Measurements from ENCODE around the gene HSPG2.

HSPG2 gene

DNA sequence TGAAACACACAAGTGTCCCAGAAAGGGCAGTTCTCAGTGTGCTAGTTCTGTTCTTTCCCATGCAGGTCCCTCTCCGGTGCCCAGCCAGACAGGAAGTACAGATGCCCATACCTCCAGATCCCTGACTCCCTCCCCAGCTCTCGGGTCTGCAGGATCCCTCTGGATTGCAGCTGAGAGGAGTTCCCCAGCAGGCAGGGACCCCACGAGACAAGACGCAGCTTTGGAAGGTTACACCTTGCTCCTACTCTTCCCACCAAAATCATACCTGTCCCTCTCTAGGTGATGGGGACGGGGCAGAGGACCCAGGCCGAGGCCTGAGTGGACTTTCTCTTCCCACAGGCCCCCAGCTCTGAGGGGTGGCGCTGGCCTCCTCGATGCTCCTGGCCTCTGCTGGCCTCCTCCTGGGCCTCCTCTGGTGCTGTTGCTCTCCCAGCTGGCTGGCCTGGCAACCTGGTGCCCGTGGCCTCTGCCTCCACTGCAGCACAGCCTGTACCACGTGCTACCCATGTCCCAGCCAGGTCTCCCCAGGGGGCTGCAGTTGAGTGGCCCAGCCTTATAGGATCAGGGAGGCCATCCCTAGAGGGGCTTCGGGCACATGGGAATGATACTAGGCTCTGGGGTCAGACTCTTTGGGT, 115.6 kb downstream of the HSPG2 start:
- Histone ChIP-seq H4K20me1 (ENCODE audit: low read depth, low read length) (no peaks in the 10 kb centered on the region), H3K27ac (ENCODE audit: low read depth, low read length) (no peak overlapping the region), H3K9ac (ENCODE audit: low read length) (no peak overlapping the region), H3F3A (ENCODE audit: insufficient read depth) (no peaks in the 10 kb centered on the region), H3K27me3 (ENCODE audit: low read length) (no peaks in the 10 kb centered on the region), H2AFZ (ENCODE audit: low read depth, low read length, severe bottlenecking) (no peak overlapping the region), H3K4me2 (ENCODE audit: low read depth, low read length, poor library complexity, severe bottlenecking) (no peak overlapping the region), H3K9me2 (replicated peaks; ENCODE audit: insufficient read depth, low read length) (no peaks in the 10 kb centered on the region), H3K36me3 (ENCODE audit: low read length) (no peaks in the 10 kb centered on the region), H3K4me3 (ENCODE audit: insufficient read depth, low read length, poor library complexity, severe bottlenecking) (no peak overlapping the region), H3K9me3 (ENCODE audit: insufficient read depth, low read length) (no peaks in the 10 kb centered on the region), H3K79me2 (ENCODE audit: insufficient read depth, low read length) (no peaks in the 10 kb centered on the region)
- TF ChIP-seq EZH2phosphoT487 (conservative IDR thresholded peaks at IDR 0.05; ENCODE audit: low read length) (no peak), CTCF (IDR thresholded peaks at IDR 0.05; ENCODE audit: insufficient read depth, low read length, poor library complexity, severe bottlenecking) (no peak)

DNA sequence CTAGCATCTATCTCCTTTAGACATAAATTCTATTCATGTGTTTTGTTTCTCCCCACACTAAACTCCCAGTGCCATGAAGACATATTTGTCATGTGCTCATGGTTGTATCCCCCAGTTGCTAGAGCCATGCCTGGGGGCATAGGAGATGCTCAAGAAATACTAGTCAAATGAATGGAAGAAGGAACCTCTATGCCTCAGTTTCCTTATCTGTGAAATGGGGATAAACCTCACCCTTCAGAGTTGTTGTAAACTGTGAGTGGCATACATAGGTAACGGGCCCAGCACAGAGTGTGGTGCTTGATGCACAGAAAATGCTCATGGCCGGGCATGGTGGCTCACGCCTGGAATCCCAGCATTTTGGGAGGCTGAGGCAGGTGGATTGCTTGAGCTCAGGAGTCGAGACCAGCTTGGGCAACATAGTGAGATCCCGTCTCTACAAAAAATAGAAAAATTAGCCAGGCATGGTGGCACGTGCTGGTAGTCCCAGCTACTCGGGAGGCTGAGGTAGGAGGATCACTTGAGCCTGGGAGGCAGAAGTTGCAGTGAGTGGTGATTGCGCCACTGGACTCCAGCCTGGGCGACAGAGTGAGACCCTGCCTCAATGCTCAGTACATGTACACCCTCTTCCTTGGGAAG, 116.4 kb downstream of the HSPG2 start:
- TF ChIP-seq CTCF (IDR thresholded peaks at IDR 0.05; ENCODE audit: insufficient read depth, low read length, poor library complexity, severe bottlenecking) (no peak), EZH2phosphoT487 (conservative IDR thresholded peaks at IDR 0.05; ENCODE audit: low read length) (no peak)
- no peaks in the 10 kb centered on the region for H3K36me3 ChIP-seq (ENCODE audit: low read length)
- H2AFZ ChIP-seq (ENCODE audit: low read depth, low read length, severe bottlenecking): no peak overlapping the region
- H3K79me2 ChIP-seq (ENCODE audit: insufficient read depth, low read length): no peaks in the 10 kb centered on the region
- no peaks in the 10 kb centered on the region for H3K9me3 ChIP-seq (ENCODE audit: insufficient read depth, low read length)
- no peak overlapping the region for H3K9ac ChIP-seq (ENCODE audit: low read length)
- no peaks in the 10 kb centered on the region for H3K27me3 ChIP-seq (ENCODE audit: low read length)
- no peak overlapping the region for H3K4me2 ChIP-seq (ENCODE audit: low read depth, low read length, poor library complexity, severe bottlenecking)
- H3K9me2 ChIP-seq (replicated peaks; ENCODE audit: insufficient read depth, low read length): no peaks in the 10 kb centered on the region
- no peaks in the 10 kb centered on the region for H4K20me1 ChIP-seq (ENCODE audit: low read depth, low read length)
- H3F3A ChIP-seq (ENCODE audit: insufficient read depth): no peaks in the 10 kb centered on the region
- H3K4me3 ChIP-seq (ENCODE audit: insufficient read depth, low read length, poor library complexity, severe bottlenecking): no peak overlapping the region
- H3K27ac ChIP-seq (ENCODE audit: low read depth, low read length): no peak overlapping the region

- TF ChIP-seq CTCF (IDR thresholded peaks at IDR 0.05; ENCODE audit: insufficient read depth, low read length, poor library complexity, severe bottlenecking) (no peak), EZH2phosphoT487 (conservative IDR thresholded peaks at IDR 0.05; ENCODE audit: low read length) (no peak)
- no peak overlapping the region for H3K4me3 ChIP-seq (ENCODE audit: insufficient read depth, low read length, poor library complexity, severe bottlenecking)
- no peaks in the 10 kb centered on the region for H3K9me3 ChIP-seq (ENCODE audit: insufficient read depth, low read length)
- no peak overlapping the region for H2AFZ ChIP-seq (ENCODE audit: low read depth, low read length, severe bottlenecking)
- no peaks in the 10 kb centered on the region for H3F3A ChIP-seq (ENCODE audit: insufficient read depth)
- H3K9ac ChIP-seq (ENCODE audit: low read length): no peak overlapping the region
- H3K79me2 ChIP-seq (ENCODE audit: insufficient read depth, low read length): no peaks in the 10 kb centered on the region
- no peak overlapping the region for H3K27ac ChIP-seq (ENCODE audit: low read depth, low read length)
- H3K27me3 ChIP-seq (ENCODE audit: low read length): no peaks in the 10 kb centered on the region
- no peaks in the 10 kb centered on the region for H3K36me3 ChIP-seq (ENCODE audit: low read length)
- no peaks in the 10 kb centered on the region for H3K9me2 ChIP-seq (replicated peaks; ENCODE audit: insufficient read depth, low read length)
- H4K20me1 ChIP-seq (ENCODE audit: low read depth, low read length): no peaks in the 10 kb centered on the region
- H3K4me2 ChIP-seq (ENCODE audit: low read depth, low read length, poor library complexity, severe bottlenecking): no peak overlapping the region
Observed at GRCh38 chr1:21818656-21819055, 118.5 kb downstream of the HSPG2 start.

Measured in SU-DHL-6 (cell line).